ENCODE results near the gene KLC3.
A peak's percentile ranks its signal among the peaks of the same experiment; 100 is the strongest.

Gene KLC3

GRCh38 chr19:45340232-45340898, at the start of gene KLC3:
Gene KLC3 (plus strand): TSS chr19:45340750. CDS start chr19:45345542, 4,792 bp downstream.
- Histone ChIP-seq H3K36me3 (ENCODE audit: insufficient read depth) (no peaks in the 10 kb centered on the region), H3K4me2 (peak within 1 kb of the TSS; percentile 50), H3K4me1 (ENCODE audit: low read depth, poor library complexity, severe bottlenecking) (peaks cover 10% of the 10 kb centered on the region), H3K4me3 (IDR thresholded peaks at IDR 0.05; ENCODE audit: insufficient read depth, low read depth, low read length) (no peak within 1 kb of the TSS), H3K27me3 (ENCODE audit: insufficient read depth, low read depth) (peaks cover 4% of the 10 kb centered on the region; the same call in 1 of the 2 replicates), H3K27ac (no peak within 1 kb of the TSS), H2AFZ (ENCODE audit: low read depth) (peak within 1 kb of the TSS; percentile 30; the same call in 1 of the 2 replicates), H3K79me2 (ENCODE audit: insufficient read depth, low read depth) (no peaks in the 10 kb centered on the region), H4K20me1 (ENCODE audit: insufficient read depth) (no peaks in the 10 kb centered on the region), H3K9ac (no peak within 1 kb of the TSS)
- no peak for TF ChIP-seq CTCF (conservative IDR thresholded peaks at IDR 0.05; ENCODE audit: low read depth, low read length)

- Histone ChIP-seq H3K9ac (no peak overlapping the region), H3K79me2 (ENCODE audit: insufficient read depth, low read depth) (no peaks in the 10 kb centered on the region), H3K36me3 (ENCODE audit: insufficient read depth) (no peaks in the 10 kb centered on the region), H2AFZ (ENCODE audit: low read depth) (no peak overlapping the region), H3K4me3 (IDR thresholded peaks at IDR 0.05; ENCODE audit: insufficient read depth, low read depth, low read length) (no peak overlapping the region), H3K4me2 (no peak overlapping the region), H3K27me3 (ENCODE audit: insufficient read depth, low read depth) (no peaks in the 10 kb centered on the region), H3K4me1 (ENCODE audit: low read depth, poor library complexity, severe bottlenecking) (no peaks in the 10 kb centered on the region), H4K20me1 (ENCODE audit: insufficient read depth) (no peaks in the 10 kb centered on the region), H3K27ac (no peak overlapping the region)
- no peak for TF ChIP-seq CTCF (conservative IDR thresholded peaks at IDR 0.05; ENCODE audit: low read depth, low read length)
These were observed 48.7 kb upstream of the KLC3 start for GRCh38 chr19:45291834-45292233.

- H3K4me3 ChIP-seq (IDR thresholded peaks at IDR 0.05; ENCODE audit: insufficient read depth, low read depth, low read length): no peak overlapping the region
- H3K36me3 ChIP-seq (ENCODE audit: insufficient read depth): no peaks in the 10 kb centered on the region
- H3K4me2 ChIP-seq: no peak overlapping the region
- H3K27ac ChIP-seq: no peak overlapping the region
- H3K79me2 ChIP-seq (ENCODE audit: insufficient read depth, low read depth): no peaks in the 10 kb centered on the region
- H2AFZ ChIP-seq (ENCODE audit: low read depth): no peak overlapping the region
- H3K9ac ChIP-seq: no peak overlapping the region
- H3K4me1 ChIP-seq (ENCODE audit: low read depth, poor library complexity, severe bottlenecking): no peaks in the 10 kb centered on the region
- H4K20me1 ChIP-seq (ENCODE audit: insufficient read depth): no peaks in the 10 kb centered on the region
- TF ChIP-seq CTCF (conservative IDR thresholded peaks at IDR 0.05; ENCODE audit: low read depth, low read length): no peak
- no peaks in the 10 kb centered on the region for H3K27me3 ChIP-seq (ENCODE audit: insufficient read depth, low read depth)
These were observed 46.9 kb upstream of the KLC3 start for GRCh38 chr19:45293682-45294081.

GRCh38 chr19:45294291-45295029, 46.1 kb upstream of the KLC3 start:
- Histone ChIP-seq H3K4me2 (no peak overlapping the region), H3K27ac (no peak overlapping the region), H3K9ac (no peak overlapping the region), H2AFZ (ENCODE audit: low read depth) (no peak overlapping the region), H4K20me1 (ENCODE audit: insufficient read depth) (no peaks in the 10 kb centered on the region), H3K79me2 (ENCODE audit: insufficient read depth, low read depth) (no peaks in the 10 kb centered on the region), H3K36me3 (ENCODE audit: insufficient read depth) (no peaks in the 10 kb centered on the region), H3K27me3 (ENCODE audit: insufficient read depth, low read depth) (no peaks in the 10 kb centered on the region), H3K4me3 (IDR thresholded peaks at IDR 0.05; ENCODE audit: insufficient read depth, low read depth, low read length) (no peak overlapping the region), H3K4me1 (ENCODE audit: low read depth, poor library complexity, severe bottlenecking) (no peaks in the 10 kb centered on the region)
- TF ChIP-seq CTCF (conservative IDR thresholded peaks at IDR 0.05; ENCODE audit: low read depth, low read length): no peak
